OCI-LY7 (cell line): Measurements from ENCODE around the gene NUB1.

Source experiments
- CTCF ChIP-seq: fragments of 200-600 bp; sonication (generic); conservative IDR thresholded peaks from 2 replicates; pipeline ENCODE4 v1.5.1; 2014; ENCODE audit warnings: mild to moderate bottlenecking, antibody characterized with exemption, low read length, moderate library complexity, mixed read lengths
- EZH2phosphoT487 ChIP-seq: fragments of 200-600 bp; sonication (generic); IDR thresholded peaks from 2 replicates; pipeline ENCODE4 v1.6.1; 2018; ENCODE audit warnings: low read depth, borderline replicate concordance, mild to moderate bottlenecking, mixed run types, antibody characterized with exemption, low read length, moderate library complexity, mixed read lengths

GRCh38 chr7:151408498-151408838, 66.9 kb downstream of the NUB1 start:
- TF ChIP-seq CTCF (no peak), EZH2phosphoT487 (no peak)
